Activated T-helper 1 cell treated with anti-CD3 and anti-CD28 coated beads, Interleukin-12 subunit alpha, Interleukin-12 subunit beta, Interleukin-2, Interleukin-4 antibody, amounts not matched to agents 30 ng/mL and 10 ng/mL and 1 ng/mL, durations not matched to agents 14 hours and 24 hours and 36 hours (primary cell): ENCODE data around the gene LAMB1. TPM values are rescaled to one million over a fixed set of nuclear protein-coding genes. Genes with fewer than 3 reads are reported as not detected.
"Not testable (repeated sequence)": the region's sequence is repeated elsewhere in the genome, so short reads cannot be mapped to it uniquely, and the experiment has no call there.

Experiments used
- DNase-seq: peaks from one replicate; pipeline ENCODE4 v3.0.0; 2021; ENCODE audit warnings: low spot score
- H3K27ac Mint-ChIP-seq: one replicate; pipeline ENCODE4 v1.8.0; 2021; ENCODE audit warnings: mild to moderate bottlenecking, mixed read lengths
- H3K27me3 Mint-ChIP-seq: one replicate; pipeline ENCODE4 v1.8.0; 2022; ENCODE audit warnings: mild to moderate bottlenecking, moderate library complexity, mixed read lengths; ENCODE audit not compliant: insufficient read depth
- H3K36me3 Mint-ChIP-seq: one replicate; pipeline ENCODE4 v1.8.0; 2021; ENCODE audit warnings: low read depth, mixed read lengths
- H3K4me1 Mint-ChIP-seq: one replicate; pipeline ENCODE4 v1.8.0; 2021; ENCODE audit warnings: low read depth, mixed read lengths
- H3K4me3 Mint-ChIP-seq: one replicate; pipeline ENCODE4 v1.8.0; 2021; ENCODE audit warnings: mild to moderate bottlenecking, moderate library complexity, mixed read lengths
- H3K9me3 Mint-ChIP-seq: one replicate; pipeline ENCODE4 v1.8.0; 2021; ENCODE audit warnings: mixed read lengths
- intact Hi-C: fragments of 100-400 bp; cut with micrococcal nuclease; formaldehyde crosslinking; loops from one replicate; pipeline ENCODE4 v1.15.1; 2024
- total RNA-seq: library from RNA; stranded (reverse); gene quantifications from 2 replicates; pipeline ENCODE4 v1.2.3, GENCODE V29; 2022

LAMB1 gene
- total RNA-seq, 1 donor from 2014 or later: not detected

DNA sequence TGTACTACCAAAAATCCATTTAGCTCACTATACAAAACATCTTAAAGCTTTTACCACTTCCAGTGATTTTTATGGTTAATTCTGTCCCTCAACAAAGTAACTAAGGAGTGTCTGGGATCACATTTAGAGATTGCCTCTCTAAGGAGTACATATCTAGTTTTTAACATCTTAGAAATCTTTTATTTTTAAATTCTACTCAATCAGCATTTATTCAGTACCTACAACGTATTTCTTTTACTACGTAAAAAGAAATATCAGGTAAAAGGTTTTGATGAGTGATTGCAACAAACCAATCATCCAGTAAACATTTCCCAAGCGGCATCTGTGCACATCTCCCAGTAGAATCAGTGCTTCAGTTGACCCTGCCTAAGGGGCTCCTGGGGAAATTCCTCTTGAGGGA lies 31.9 kb downstream of the LAMB1 start:
- Mint-ChIP-seq H3K9me3 (no peaks in the 10 kb centered on the region), H3K4me3 (no peak overlapping the region), H3K36me3 (no peaks in the 10 kb centered on the region), H3K4me1 (no peaks in the 10 kb centered on the region), H3K27me3 (peaks cover 8% of the 10 kb centered on the region), H3K27ac (no peak overlapping the region)
- intact Hi-C loops: no loop called here
- DNase-seq: no peak

DNA sequence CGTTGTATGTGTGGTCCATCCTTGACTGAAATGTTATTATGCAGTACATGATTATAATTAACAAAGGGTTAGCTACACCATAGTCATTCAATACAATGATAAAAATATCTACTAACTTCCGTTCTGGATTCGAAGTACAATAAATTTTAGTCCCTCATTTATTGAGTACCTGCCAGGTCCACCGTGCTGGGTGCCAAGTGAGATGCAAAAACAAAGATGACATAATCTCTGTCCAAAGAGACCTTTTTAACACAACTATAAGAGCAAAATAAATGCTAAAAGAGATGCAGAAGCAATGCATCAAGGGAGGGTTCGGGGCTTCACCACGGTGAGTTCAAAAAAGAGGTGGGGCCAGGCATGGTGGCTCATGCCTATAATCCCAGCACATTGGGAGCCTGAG lies 33.1 kb downstream of the LAMB1 start:
- intact Hi-C loops: no loop called here
- no peak for DNase-seq
- H3K36me3 Mint-ChIP-seq: no peaks in the 10 kb centered on the region
- H3K4me1 Mint-ChIP-seq: no peaks in the 10 kb centered on the region
- H3K27me3 Mint-ChIP-seq: peaks cover 8% of the 10 kb centered on the region
- H3K9me3 Mint-ChIP-seq: no peaks in the 10 kb centered on the region
- H3K4me3 Mint-ChIP-seq: no peak overlapping the region
- no peak overlapping the region for H3K27ac Mint-ChIP-seq

DNA sequence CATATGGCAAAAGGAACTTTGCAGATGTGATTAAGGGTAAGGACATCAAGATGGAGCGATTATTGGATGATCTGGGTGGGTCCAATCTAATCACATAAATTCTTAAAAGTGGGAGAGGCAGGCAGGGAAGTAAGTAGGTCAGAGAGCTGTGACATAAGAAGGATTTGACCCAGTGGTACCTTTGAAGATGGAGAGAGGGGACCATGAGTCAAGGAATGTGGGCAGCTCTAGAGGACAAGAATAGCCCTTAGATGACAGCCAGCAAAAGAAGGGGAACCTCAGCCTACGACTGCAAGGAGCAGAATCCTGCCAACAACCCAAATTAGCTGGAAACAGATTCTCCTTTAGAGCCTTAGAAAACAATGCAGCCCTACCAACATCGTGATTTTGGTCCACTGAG lies 34.5 kb downstream of the LAMB1 start:
- H3K27ac Mint-ChIP-seq: no peak overlapping the region
- no peaks in the 10 kb centered on the region for H3K4me1 Mint-ChIP-seq

DNA sequence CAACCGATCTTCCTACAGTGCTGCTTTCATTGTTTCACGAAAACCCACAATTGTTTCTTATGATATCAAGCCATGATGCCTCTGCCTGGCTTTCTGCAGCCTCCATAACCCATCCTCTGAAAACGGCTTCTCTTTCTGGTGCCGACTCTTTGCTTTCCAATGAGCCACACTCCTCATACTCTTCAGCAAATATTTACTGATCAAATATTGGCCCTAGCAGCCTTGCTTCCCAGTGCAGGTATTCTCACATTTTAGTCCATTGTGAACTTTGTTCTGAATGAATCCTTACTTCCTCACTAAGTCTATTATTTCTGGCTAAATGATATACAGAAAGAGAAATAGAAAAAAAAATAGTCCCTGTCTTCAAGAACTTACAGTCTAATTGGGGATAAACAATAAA lies 35.5 kb downstream of the LAMB1 start:
- no peaks in the 10 kb centered on the region for H3K36me3 Mint-ChIP-seq
- intact Hi-C loops: no loop called here
- H3K27me3 Mint-ChIP-seq: peaks cover 7% of the 10 kb centered on the region
- no peak overlapping the region for H3K4me3 Mint-ChIP-seq
- no peaks in the 10 kb centered on the region for H3K4me1 Mint-ChIP-seq
- no peak for DNase-seq
- H3K9me3 Mint-ChIP-seq: no peaks in the 10 kb centered on the region
- no peak overlapping the region for H3K27ac Mint-ChIP-seq

More for the DNA sequence above, 34.5 kb downstream of the LAMB1 start:
- Mint-ChIP-seq H3K27me3 (peaks cover 11% of the 10 kb centered on the region), H3K36me3 (no peaks in the 10 kb centered on the region), H3K9me3 (no peaks in the 10 kb centered on the region), H3K4me3 (no peak overlapping the region)
- DNase-seq: no peak
- intact Hi-C loops: no loop called here

DNA sequence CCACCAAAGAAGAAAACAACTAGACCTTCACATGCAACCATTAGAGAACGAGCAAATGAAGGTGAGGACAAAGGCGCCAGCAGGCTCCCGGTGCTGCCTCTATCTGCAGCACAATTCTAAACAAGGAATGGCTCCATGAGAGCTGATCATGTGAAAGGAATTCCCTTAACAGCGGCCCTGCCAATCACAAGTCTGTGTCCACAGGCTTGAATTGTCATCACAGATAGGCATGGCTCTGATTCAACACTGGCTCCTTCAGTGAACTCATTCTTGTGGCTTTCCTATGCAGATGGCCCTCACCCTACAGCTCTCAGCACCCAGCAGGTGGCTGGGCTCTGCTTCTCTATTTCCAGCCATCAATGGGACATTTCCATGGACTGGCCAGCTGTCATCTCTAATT lies 36.2 kb downstream of the LAMB1 start:
- Mint-ChIP-seq H3K9me3 (no peaks in the 10 kb centered on the region), H3K4me1 (no peaks in the 10 kb centered on the region), H3K4me3 (no peak overlapping the region), H3K27me3 (peaks cover 7% of the 10 kb centered on the region), H3K27ac (no peak overlapping the region), H3K36me3 (no peaks in the 10 kb centered on the region)
- no peak for DNase-seq
- intact Hi-C loops: no loop called here

DNA sequence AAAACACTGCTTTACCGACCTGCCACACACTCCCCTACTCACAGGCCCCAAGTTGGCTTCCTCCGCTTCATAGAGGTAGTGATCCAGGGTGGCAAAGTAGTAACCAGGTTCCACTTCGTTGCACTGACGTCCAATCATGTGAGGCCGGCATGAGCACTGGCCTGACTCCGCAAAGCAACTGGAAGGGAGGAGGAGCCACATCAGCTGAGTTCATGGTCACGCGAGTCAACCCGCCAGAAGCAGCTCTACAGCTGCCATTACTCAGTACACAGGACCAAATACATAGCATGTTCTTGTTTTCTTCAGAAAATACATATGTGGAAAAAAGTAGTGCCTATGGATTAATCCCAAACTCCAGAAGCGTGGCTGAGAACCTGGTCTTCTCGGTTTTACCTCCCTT lies 38.5 kb downstream of the LAMB1 start:
- no peak overlapping the region for H3K4me3 Mint-ChIP-seq
- DNase-seq: no peak
- H3K9me3 Mint-ChIP-seq: no peaks in the 10 kb centered on the region
- no peaks in the 10 kb centered on the region for H3K4me1 Mint-ChIP-seq
- H3K27me3 Mint-ChIP-seq: peaks cover 3% of the 10 kb centered on the region
- H3K27ac Mint-ChIP-seq: no peak overlapping the region
- intact Hi-C loops: no loop called here
- no peaks in the 10 kb centered on the region for H3K36me3 Mint-ChIP-seq

DNA sequence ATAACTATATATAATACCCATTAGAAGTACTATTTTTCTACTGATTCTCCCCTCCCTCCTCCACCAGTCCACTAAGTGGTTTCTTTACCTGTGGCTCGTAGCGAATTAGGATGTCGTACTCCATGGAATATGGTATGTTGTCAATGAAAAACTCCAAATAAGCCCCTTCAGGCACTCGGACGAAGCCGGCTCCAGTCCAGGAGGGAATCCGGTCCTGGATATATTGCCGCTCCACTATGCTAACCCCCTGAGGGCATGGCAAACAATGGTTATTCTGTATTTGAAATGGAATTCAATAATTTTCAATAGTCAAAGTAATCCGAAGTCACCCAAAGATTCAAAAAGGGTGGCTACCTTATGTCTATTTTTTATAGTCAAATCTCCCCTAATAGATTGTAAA lies 40.1 kb downstream of the LAMB1 start:
- H3K9me3 Mint-ChIP-seq: no peaks in the 10 kb centered on the region
- intact Hi-C loops: no loop called here
- H3K4me1 Mint-ChIP-seq: no peaks in the 10 kb centered on the region
- no peak overlapping the region for H3K27ac Mint-ChIP-seq
- no peak for DNase-seq
- no peak overlapping the region for H3K4me3 Mint-ChIP-seq
- H3K36me3 Mint-ChIP-seq: no peaks in the 10 kb centered on the region
- H3K27me3 Mint-ChIP-seq: peaks cover 9% of the 10 kb centered on the region

DNA sequence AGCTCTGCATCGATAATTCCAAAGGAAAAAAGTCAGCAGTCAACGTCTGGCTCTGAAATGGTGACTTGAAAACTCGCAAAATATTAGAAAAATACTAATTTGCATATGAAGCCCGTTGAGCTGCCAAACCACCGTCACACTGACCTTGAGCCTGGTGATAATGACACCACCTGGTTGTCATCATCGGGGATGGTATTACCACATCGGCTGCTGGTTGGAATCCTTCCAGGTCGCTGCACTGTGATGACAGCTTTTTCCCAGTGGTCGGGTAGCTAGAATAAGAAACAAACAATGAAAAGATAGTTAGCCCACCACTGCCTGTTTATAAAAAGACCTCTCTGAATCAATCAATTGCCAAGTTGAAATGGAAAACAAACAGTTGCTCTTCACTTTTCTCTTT lies 41.6 kb downstream of the LAMB1 start:
- Mint-ChIP-seq H3K27ac (no peak overlapping the region), H3K36me3 (no peaks in the 10 kb centered on the region), H3K9me3 (no peaks in the 10 kb centered on the region), H3K4me1 (no peaks in the 10 kb centered on the region), H3K27me3 (peaks cover 9% of the 10 kb centered on the region), H3K4me3 (no peak overlapping the region)
- no peak for DNase-seq
- intact Hi-C loops: no loop called here

DNA sequence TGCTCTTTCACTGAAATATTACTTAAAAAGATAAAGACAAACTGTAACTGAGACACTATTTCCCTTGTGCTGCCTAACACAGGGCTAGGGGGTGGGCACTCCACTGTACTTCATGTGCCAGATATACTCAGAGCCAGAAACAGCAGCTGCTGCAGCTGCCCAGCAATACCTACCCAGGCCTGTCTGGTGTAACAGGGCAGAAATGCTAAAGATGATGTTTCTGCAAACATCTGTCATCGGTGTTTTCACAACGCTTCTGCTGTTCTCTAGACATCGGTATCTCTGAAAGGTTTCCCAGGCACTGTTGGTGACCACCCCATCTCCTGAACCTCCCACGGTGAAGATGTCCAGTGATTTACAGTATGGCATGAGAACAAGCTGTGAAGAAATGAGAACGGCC lies 42.7 kb downstream of the LAMB1 start:
- DNase-seq: no peak
- Mint-ChIP-seq H3K4me3 (no peak overlapping the region), H3K36me3 (no peaks in the 10 kb centered on the region), H3K27me3 (peaks cover 9% of the 10 kb centered on the region), H3K27ac (no peak overlapping the region), H3K9me3 (no peaks in the 10 kb centered on the region), H3K4me1 (no peaks in the 10 kb centered on the region)
- intact Hi-C loops: no loop called here

DNA sequence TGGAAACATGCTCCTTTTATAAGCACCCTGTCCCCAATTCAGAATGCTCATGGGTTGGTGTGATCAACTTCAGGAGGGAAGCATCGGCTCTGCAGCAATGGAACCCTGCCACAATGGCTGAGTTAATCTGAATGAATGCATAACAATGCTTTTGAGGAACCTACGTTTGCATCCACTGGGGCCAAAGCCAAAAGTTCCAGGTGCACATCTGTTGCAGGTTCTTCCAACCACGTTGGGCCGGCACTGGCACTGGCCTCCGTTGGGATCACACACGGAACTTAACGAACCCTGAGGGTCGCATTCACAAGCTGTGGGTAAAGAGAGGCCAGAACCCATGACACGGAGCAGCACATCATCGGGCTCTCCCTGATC lies 43.4 kb downstream of the LAMB1 start:
- no peaks in the 10 kb centered on the region for H3K9me3 Mint-ChIP-seq
- peaks cover 9% of the 10 kb centered on the region for H3K27me3 Mint-ChIP-seq
- H3K27ac Mint-ChIP-seq: no peak overlapping the region
- H3K36me3 Mint-ChIP-seq: no peaks in the 10 kb centered on the region
- no peaks in the 10 kb centered on the region for H3K4me1 Mint-ChIP-seq
- intact Hi-C loops: no loop called here
- no peak overlapping the region for H3K4me3 Mint-ChIP-seq
- DNase-seq: no peak

DNA sequence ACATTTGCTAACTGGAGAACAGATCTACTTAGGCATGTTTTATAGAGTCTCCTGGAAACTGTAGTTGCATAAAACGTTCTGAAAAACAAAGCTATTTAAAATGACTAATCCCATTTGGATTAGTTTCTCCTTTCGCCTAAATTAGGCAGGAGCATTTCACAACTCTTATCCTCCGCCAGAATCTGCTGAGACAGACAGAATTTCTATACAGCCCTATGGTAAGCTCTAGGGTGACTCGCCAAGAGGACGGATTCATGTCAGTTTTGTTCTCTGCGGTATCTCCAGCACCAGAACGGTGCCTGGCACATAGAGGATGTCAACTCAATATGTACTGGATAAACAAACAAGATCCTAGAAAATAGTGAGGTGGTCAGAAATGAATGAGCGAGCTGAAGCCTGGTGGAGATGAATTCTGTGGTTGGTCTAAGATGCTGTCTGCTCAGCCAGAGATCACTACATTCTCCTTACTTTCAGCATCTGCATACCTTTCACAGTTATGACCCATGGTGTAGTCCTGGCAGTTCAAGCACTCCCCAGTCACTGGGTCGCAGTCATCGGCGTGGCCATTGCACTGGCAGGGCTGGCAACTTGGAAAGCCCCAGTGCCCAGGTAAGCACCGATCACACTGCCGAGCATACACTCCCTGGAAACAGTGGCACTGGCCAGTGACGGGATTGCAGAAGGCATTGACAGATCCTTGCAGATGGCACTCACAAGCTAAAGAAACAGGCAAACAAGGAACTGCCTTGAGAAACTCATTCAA lies 44.0 kb downstream of the LAMB1 start:
- peaks cover 9% of the 10 kb centered on the region for H3K27me3 Mint-ChIP-seq
- no peak overlapping the region for H3K4me3 Mint-ChIP-seq
- H3K9me3 Mint-ChIP-seq: no peaks in the 10 kb centered on the region
- no peaks in the 10 kb centered on the region for H3K4me1 Mint-ChIP-seq
- no peaks in the 10 kb centered on the region for H3K36me3 Mint-ChIP-seq
- H3K27ac Mint-ChIP-seq: no peak overlapping the region
- DNase-seq: no peak
- intact Hi-C loops: no loop called here

DNA sequence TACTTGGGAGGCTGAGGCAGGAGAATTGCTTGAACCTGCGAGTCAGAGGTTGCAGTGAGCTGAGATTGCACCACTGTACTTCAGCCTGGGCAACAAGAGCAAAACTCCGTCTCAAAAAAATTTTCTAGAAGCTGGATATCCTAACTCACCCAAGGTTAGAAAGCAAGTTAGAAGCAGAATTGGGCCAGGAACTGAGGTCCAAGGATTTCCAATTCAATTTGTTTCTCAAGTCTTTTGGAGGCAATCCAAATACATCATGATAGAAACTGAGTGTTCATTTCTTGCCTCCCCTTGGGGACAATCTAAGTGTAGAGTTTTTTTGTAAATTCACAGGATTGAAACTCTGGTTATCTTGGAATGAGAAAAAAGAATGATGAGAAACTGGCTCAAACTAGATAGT lies 45.5 kb downstream of the LAMB1 start:
- Mint-ChIP-seq H3K9me3 (no peaks in the 10 kb centered on the region), H3K27me3 (peaks cover 6% of the 10 kb centered on the region), H3K4me3 (no peak overlapping the region), H3K4me1 (no peaks in the 10 kb centered on the region), H3K27ac (no peak overlapping the region), H3K36me3 (no peaks in the 10 kb centered on the region)
- intact Hi-C loops: no loop called here
- no peak for DNase-seq

DNA sequence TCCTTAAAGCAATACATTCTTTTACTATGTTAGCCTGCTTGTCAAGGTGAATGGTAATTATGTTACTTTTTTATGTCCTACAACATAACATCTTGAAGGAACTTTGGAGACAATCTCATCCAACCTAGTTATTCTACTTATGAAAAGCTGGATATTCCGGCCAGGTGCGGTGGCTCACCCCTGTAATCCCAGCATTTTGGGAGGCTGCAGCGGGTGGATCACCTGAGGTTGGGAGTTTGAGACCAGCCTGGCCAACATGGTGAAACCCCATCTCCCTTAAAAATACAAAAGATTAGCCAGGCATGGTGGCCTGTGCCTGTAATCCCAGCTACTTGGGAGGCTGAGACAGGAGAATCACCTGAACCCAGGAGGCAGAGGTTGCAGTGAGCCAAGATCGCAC lies 46.0 kb downstream of the LAMB1 start:
- DNase-seq, H3K4me1 Mint-ChIP-seq, intact Hi-C loops, H3K27me3 Mint-ChIP-seq, H3K36me3 Mint-ChIP-seq, H3K9me3 Mint-ChIP-seq, H3K27ac Mint-ChIP-seq, H3K4me3 Mint-ChIP-seq: not testable (repeated sequence)

DNA sequence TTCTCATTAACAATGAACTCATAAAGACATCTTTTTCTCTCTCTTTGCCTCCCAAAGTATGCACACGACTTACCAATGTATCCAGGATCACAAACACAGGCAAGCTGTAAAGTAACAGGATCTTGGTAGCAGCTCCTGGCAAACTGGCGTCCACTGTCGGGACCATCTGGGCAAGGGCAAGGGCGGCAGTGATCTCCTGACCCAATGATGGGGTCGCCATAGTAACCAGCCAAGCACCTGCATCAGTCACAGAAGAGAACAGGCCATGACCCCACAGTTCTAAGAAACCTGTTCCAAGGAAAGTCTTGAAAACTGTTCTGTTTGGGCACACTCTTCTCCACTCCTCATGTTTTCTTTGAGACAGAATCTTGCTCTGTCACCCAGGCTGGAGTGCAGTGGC lies 47.6 kb downstream of the LAMB1 start:
- no peak overlapping the region for H3K4me3 Mint-ChIP-seq
- no peaks in the 10 kb centered on the region for H3K36me3 Mint-ChIP-seq
- peaks cover 6% of the 10 kb centered on the region for H3K27me3 Mint-ChIP-seq
- intact Hi-C loops: no loop called here
- H3K9me3 Mint-ChIP-seq: no peaks in the 10 kb centered on the region
- no peak for DNase-seq
- no peak overlapping the region for H3K27ac Mint-ChIP-seq
- no peaks in the 10 kb centered on the region for H3K4me1 Mint-ChIP-seq
